Calu3 (cell line): Measurements from ENCODE around the gene CPED1. TPM values are rescaled to one million over a fixed set of nuclear protein-coding genes. Genes with fewer than 3 reads are reported as not detected.

Experiments used
- BruUV-seq: library from RNA; stranded (reverse); fragments of 400-500 nt; replicated peaks from 2 replicates; lab custom pipeline; 2021; lab: Mats Ljungman, UMichigan
- CTCF ChIA-PET: fragments of 300-600 bp; sonication (Branson Sonifier 250); formaldehyde crosslinking; loops from one replicate; lab custom pipeline; 2022; ENCODE audit warnings: antibody characterized with exemption; lab: Charles Lee
- DNase-seq: peaks from one replicate; pipeline ENCODE4 v3.0.0; 2022
- H3K27ac Mint-ChIP-seq: one replicate; pipeline ENCODE4 v1.8.0; 2022; ENCODE audit warnings: mixed read lengths; ENCODE audit not compliant: unreplicated experiment
- H3K27me3 Mint-ChIP-seq: one replicate; pipeline ENCODE4 v1.8.0; 2022; ENCODE audit warnings: mixed read lengths; ENCODE audit not compliant: unreplicated experiment
- H3K36me3 Mint-ChIP-seq: one replicate; pipeline ENCODE4 v1.8.0; 2022; ENCODE audit warnings: mild to moderate bottlenecking, moderate library complexity, mixed read lengths; ENCODE audit not compliant: insufficient read depth, unreplicated experiment
- H3K4me1 Mint-ChIP-seq: one replicate; pipeline ENCODE4 v1.8.0; 2022; ENCODE audit warnings: mild to moderate bottlenecking, low read depth, mixed read lengths; ENCODE audit not compliant: unreplicated experiment
- H3K4me3 Mint-ChIP-seq: one replicate; pipeline ENCODE4 v1.8.0; 2022; ENCODE audit warnings: mild to moderate bottlenecking, low read depth, moderate library complexity, mixed read lengths; ENCODE audit not compliant: unreplicated experiment
- H3K9me3 Mint-ChIP-seq: one replicate; pipeline ENCODE4 v1.8.0; 2022; ENCODE audit warnings: low read depth, mixed read lengths; ENCODE audit not compliant: unreplicated experiment
- intact Hi-C: fragments of 100-400 bp; cut with micrococcal nuclease; formaldehyde crosslinking; loops from one replicate; pipeline ENCODE4 v1.10.0; 2022; ENCODE audit not compliant: unreplicated experiment
- total RNA-seq: library from RNA; stranded (reverse); gene quantifications from 2 replicates; pipeline ENCODE4 v1.2.3, GENCODE V29; 2022
- TF ChIP-seq, protein P1 (sequence below): fragments of 200-600 bp; IDR thresholded peaks from one replicate; pipeline ENCODE4 v1.8.0; 2022; ENCODE audit warnings: antibody characterized with exemption; ENCODE audit not compliant: unreplicated experiment

The CPED1 gene
- total RNA-seq, 1 experiment from 2014 or later, result 0.24 TPM

DNA sequence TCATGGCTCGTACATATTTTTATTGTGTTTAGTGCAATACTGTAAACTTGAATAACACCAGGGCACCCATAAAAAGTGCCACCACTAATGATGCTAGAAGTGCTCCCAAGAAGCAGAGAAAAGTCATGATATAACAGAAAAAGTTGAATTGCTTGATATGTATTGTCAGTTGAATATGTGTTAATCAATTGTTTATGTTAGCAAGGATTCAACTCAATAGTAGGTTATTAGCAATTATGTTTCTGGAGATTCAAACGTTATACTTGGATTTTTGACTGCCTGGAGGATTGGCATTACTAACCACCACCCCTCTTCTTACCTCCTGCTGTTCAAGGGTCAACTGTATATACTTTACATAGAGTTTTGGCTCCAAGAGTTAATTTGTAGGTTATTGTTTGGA lies 168.3 kb downstream of the CPED1 start:
- intact Hi-C loops, result no loop called here
- DNase-seq, result no peak
- Mint-ChIP-seq H3K9me3 (no peaks in the 10 kb centered on the region), H3K27me3 (no peaks in the 10 kb centered on the region), H3K36me3 (no peaks in the 10 kb centered on the region), H3K4me1 (peaks cover 8% of the 10 kb centered on the region), H3K4me3 (no peak overlapping the region), H3K27ac (no peak overlapping the region)
- no TSS peak for BruUV-seq
- CTCF ChIA-PET, result no interaction called here
- TF ChIP-seq, protein P1, sequence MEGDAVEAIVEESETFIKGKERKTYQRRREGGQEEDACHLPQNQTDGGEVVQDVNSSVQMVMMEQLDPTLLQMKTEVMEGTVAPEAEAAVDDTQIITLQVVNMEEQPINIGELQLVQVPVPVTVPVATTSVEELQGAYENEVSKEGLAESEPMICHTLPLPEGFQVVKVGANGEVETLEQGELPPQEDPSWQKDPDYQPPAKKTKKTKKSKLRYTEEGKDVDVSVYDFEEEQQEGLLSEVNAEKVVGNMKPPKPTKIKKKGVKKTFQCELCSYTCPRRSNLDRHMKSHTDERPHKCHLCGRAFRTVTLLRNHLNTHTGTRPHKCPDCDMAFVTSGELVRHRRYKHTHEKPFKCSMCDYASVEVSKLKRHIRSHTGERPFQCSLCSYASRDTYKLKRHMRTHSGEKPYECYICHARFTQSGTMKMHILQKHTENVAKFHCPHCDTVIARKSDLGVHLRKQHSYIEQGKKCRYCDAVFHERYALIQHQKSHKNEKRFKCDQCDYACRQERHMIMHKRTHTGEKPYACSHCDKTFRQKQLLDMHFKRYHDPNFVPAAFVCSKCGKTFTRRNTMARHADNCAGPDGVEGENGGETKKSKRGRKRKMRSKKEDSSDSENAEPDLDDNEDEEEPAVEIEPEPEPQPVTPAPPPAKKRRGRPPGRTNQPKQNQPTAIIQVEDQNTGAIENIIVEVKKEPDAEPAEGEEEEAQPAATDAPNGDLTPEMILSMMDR, result no peak

DNA sequence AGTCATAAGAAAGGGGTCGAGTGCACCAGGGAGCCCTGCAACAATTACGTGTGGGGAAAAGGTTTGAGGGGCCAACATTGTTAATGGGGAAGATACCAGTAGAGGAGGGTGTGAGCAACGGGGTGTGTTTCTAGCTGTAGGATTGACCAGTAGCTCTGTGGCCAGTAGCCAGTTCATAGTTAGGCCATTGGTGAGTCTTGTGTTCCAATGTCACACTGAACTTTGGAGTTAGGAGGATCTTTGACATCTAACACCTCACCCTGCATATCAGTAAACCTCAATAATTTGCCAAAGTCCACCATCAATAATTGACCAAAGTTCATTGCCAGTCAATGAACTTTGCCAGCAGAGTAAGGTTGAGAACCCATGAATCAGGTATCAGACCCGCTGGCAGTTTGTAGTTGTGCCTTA lies 168.8 kb downstream of the CPED1 start:
- BruUV-seq, result no TSS peak
- CTCF ChIA-PET, result no interaction called here
- intact Hi-C loops, result no loop called here
- DNase-seq, result no peak
- Mint-ChIP-seq H3K9me3 (no peaks in the 10 kb centered on the region), H3K4me1 (peaks cover 8% of the 10 kb centered on the region), H3K36me3 (no peaks in the 10 kb centered on the region), H3K27ac (no peak overlapping the region), H3K27me3 (no peaks in the 10 kb centered on the region), H3K4me3 (no peak overlapping the region)
- TF ChIP-seq, protein P1, result no peak

DNA sequence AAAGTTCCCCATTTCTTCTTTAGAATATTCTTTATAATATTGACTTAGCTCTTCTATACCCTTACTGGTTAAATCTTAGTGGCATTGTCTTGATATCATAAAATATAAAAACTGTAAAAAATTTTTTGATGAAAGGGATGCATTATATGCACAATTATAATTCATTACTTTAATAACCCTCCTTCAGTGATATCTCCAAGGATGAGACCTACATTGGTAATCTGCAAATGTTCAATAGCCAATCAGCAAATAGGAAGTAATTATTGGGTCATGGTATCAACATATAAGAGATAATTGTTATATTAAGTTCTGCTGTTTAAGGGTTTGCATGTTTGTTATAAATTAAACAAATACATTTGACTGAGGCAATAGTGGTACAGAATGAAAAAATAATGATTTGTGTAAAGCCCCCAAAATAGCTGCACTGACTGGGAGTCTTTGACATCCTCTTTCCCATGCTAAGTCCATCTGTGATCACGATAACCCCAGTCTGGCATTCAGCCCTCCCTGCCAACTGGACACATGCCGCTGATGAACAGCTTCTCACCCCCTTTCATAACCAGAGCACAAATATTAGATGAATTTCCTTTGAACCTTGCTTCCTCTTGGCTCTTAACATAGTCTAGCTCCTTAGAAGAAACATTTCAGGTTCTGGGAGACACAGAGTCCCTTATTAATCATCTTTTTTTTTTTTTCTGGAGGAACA lies 169.5 kb downstream of the CPED1 start:
- Mint-ChIP-seq H3K9me3 (no peaks in the 10 kb centered on the region), H3K36me3 (no peaks in the 10 kb centered on the region), H3K27me3 (no peaks in the 10 kb centered on the region), H3K4me3 (no peak overlapping the region), H3K4me1 (peaks cover 8% of the 10 kb centered on the region), H3K27ac (no peak overlapping the region)
- TF ChIP-seq, protein P1, result no peak
- CTCF ChIA-PET, result no interaction called here
- DNase-seq, result no peak
- intact Hi-C loops, result no loop called here
- no TSS peak for BruUV-seq

DNA sequence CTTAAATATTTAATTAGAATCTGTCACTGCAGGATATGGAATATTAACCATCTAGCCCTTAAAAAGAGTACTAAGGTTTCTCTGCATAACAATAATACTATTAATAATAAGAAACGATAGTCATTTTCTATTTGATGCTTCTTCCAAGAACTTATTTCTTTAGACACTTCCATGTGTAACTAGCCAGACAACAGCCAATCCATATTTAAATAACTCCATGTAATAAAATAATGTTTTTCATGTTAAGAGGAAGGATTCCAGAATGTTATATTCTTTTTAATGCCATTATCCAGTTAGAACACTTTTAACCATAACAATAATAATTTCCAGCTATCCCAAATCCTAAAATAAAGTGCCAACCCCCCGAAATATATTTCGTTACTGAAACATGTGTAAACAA lies 170.2 kb downstream of the CPED1 start:
- H3K27ac Mint-ChIP-seq, result no peak overlapping the region
- H3K27me3 Mint-ChIP-seq, result no peaks in the 10 kb centered on the region
- intact Hi-C loops, result no loop called here
- H3K4me3 Mint-ChIP-seq, result no peak overlapping the region
- DNase-seq, result no peak
- TF ChIP-seq, protein P1, result no peak
- CTCF ChIA-PET, result no interaction called here
- no TSS peak for BruUV-seq
- peaks cover 8% of the 10 kb centered on the region for H3K4me1 Mint-ChIP-seq
- H3K36me3 Mint-ChIP-seq, result no peaks in the 10 kb centered on the region
- H3K9me3 Mint-ChIP-seq, result no peaks in the 10 kb centered on the region
